NB4 (cell line): Measurements from ENCODE around the gene CHRNA7.
"Not testable (repeated sequence)": the region's sequence is repeated elsewhere in the genome, so short reads cannot be mapped to it uniquely, and the experiment has no call there.

Experiments used
- POLR2A ChIP-seq: IDR thresholded peaks from 2 replicates; pipeline ENCODE4 v1.6.1; 2011; ENCODE audit warnings: mild to moderate bottlenecking; ENCODE audit not compliant: insufficient read length; ENCODE audit errors: extremely low read depth
- TF ChIP-seq, protein P1 (sequence below): IDR thresholded peaks from one replicate; pipeline ENCODE4 v1.5.1; 2012; ENCODE audit warnings: low read depth, low read length
- TF ChIP-seq, protein P2 (sequence below): IDR thresholded peaks from 2 replicates; pipeline ENCODE4 v1.6.1; 2011; ENCODE audit warnings: low read depth, low read length

DNA sequence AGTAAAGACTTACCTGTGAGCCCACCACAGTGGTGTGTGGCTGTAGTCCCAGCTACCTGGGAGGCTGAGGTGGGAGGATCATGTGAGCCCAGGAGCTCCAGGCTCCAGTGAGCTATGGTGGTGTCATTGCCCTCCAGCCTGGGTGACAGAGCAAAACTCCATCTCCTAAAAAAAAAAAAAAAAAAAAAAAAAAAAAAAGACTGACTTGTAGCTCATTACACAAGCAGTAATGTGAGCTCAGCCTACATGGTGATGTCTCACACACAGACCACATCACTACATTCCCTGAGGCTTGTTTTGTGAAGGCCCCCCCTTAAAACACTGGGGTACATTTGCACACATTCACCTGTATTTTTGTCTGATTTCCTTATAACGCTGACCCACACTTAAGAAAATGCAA lies 134.4 kb downstream of the CHRNA7 start:
- TF ChIP-seq, protein P1, sequence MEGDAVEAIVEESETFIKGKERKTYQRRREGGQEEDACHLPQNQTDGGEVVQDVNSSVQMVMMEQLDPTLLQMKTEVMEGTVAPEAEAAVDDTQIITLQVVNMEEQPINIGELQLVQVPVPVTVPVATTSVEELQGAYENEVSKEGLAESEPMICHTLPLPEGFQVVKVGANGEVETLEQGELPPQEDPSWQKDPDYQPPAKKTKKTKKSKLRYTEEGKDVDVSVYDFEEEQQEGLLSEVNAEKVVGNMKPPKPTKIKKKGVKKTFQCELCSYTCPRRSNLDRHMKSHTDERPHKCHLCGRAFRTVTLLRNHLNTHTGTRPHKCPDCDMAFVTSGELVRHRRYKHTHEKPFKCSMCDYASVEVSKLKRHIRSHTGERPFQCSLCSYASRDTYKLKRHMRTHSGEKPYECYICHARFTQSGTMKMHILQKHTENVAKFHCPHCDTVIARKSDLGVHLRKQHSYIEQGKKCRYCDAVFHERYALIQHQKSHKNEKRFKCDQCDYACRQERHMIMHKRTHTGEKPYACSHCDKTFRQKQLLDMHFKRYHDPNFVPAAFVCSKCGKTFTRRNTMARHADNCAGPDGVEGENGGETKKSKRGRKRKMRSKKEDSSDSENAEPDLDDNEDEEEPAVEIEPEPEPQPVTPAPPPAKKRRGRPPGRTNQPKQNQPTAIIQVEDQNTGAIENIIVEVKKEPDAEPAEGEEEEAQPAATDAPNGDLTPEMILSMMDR: not testable (repeated sequence)
- TF ChIP-seq POLR2A: not testable (repeated sequence)
- TF ChIP-seq, protein P2, sequence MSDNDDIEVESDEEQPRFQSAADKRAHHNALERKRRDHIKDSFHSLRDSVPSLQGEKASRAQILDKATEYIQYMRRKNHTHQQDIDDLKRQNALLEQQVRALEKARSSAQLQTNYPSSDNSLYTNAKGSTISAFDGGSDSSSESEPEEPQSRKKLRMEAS: not testable (repeated sequence)
